NCI-H526 treated with DMSO at 0.1 percent for 48 hours (cell line): ENCODE results near the gene FAM9C.
"Not testable (repeated sequence)": the region's sequence is repeated elsewhere in the genome, so short reads cannot be mapped to it uniquely, and the experiment has no call there.

ENCODE experiments used
- DNase-seq: peaks from one replicate; lab custom pipeline; 2025; lab: John Stamatoyannopoulos, UW

The FAM9C gene

GRCh38 chrX:13043138-13043537, 1.3 kb downstream of the FAM9C start:
- no peak for DNase-seq

- no peak for DNase-seq
Observed at GRCh38 chrX:13036896-13037295, 7.5 kb downstream of the FAM9C start.

GRCh38 chrX:13033193-13033592, 11.2 kb downstream of the FAM9C start:
- no peak for DNase-seq

- DNase-seq = peak; percentile 14
Observed at GRCh38 chrX:13029887-13030771, 14.3 kb downstream of the FAM9C start.

- DNase-seq = no peak
Observed at GRCh38 chrX:13029637-13029886, 14.9 kb downstream of the FAM9C start.

- no peak for DNase-seq
Observed at GRCh38 chrX:13028871-13029636, 15.4 kb downstream of the FAM9C start.

- DNase-seq = no peak
Observed at GRCh38 chrX:13026877-13027652, 17.4 kb downstream of the FAM9C start.

GRCh38 chrX:13024986-13025385, 19.4 kb downstream of the FAM9C start:
- no peak for DNase-seq

- DNase-seq = no peak
Observed at GRCh38 chrX:13023979-13024378, 20.4 kb downstream of the FAM9C start.

- no peak for DNase-seq
Observed at GRCh38 chrX:13023567-13023966, 20.9 kb downstream of the FAM9C start.

- DNase-seq = no peak
Observed at GRCh38 chrX:13022926-13023325, 21.5 kb downstream of the FAM9C start.

GRCh38 chrX:13016731-13017130, 27.7 kb downstream of the FAM9C start:
- not testable (repeated sequence) for DNase-seq

- DNase-seq = no peak
Observed at GRCh38 chrX:13015536-13016236, 28.7 kb downstream of the FAM9C start.

GRCh38 chrX:13014111-13015096, 30.0 kb downstream of the FAM9C start:
- no peak for DNase-seq

- no peak for DNase-seq
Observed at GRCh38 chrX:13013363-13014110, 30.9 kb downstream of the FAM9C start.

- DNase-seq = no peak
Observed at GRCh38 chrX:13010546-13010945, 33.9 kb downstream of the FAM9C start.

- DNase-seq = no peak
Observed at GRCh38 chrX:13009844-13010243, 34.6 kb downstream of the FAM9C start.

GRCh38 chrX:13009273-13009672, 35.1 kb downstream of the FAM9C start:
- no peak for DNase-seq

- DNase-seq = no peak
Observed at GRCh38 chrX:13008851-13009250, 35.6 kb downstream of the FAM9C start.

GRCh38 chrX:13008189-13008533, 36.3 kb downstream of the FAM9C start:
- no peak for DNase-seq
